OCI-LY7 (cell line): ENCODE data around the gene IL12RB2. TPM values are rescaled to one million over a fixed set of nuclear protein-coding genes. Genes with fewer than 3 reads are reported as not detected.
"Not testable (repeated sequence)": the region's sequence is repeated elsewhere in the genome, so short reads cannot be mapped to it uniquely, and the experiment has no call there.

Source experiments
- BruUV-seq: library from RNA; stranded (reverse); fragments of 400-500 nt; replicated peaks from 2 replicates; lab custom pipeline; 2021; lab: Mats Ljungman, UMichigan
- CTCF ChIA-PET: fragments of 300-600 bp; sonication (Branson Sonifier 250); formaldehyde crosslinking; loops from one replicate; lab custom pipeline; 2022; ENCODE audit warnings: antibody characterized with exemption; ENCODE audit not compliant: unreplicated experiment; lab: Charles Lee
- POLR2A ChIA-PET: fragments of 300-600 bp; sonication (Branson Sonifier 250); formaldehyde crosslinking; loops from one replicate; lab custom pipeline; 2022; ENCODE audit warnings: antibody characterized with exemption; lab: Charles Lee
- DNase-seq: peaks from one replicate; pipeline ENCODE4 v3.0.0-alpha.2; 2015; ENCODE audit warnings: low spot score
- H2AFZ ChIP-seq: fragments of 200-600 bp; sonication (generic), shearing (Covaris generic); 2 replicates; pipeline ENCODE4 v1.6.1; 2014; ENCODE audit warnings: mild to moderate bottlenecking, antibody characterized with exemption, low read length, moderate library complexity
- H3K27ac ChIP-seq: fragments of 200-600 bp; sonication (generic); 2 replicates; pipeline ENCODE4 v1.5.1; 2014; ENCODE audit warnings: mixed run types, low read depth, mild to moderate bottlenecking, moderate library complexity, low read length, inconsistent platforms; ENCODE audit not compliant: poor library complexity, severe bottlenecking
- H3K36me3 ChIP-seq: fragments of 200-600 bp; sonication (generic); 2 replicates; pipeline ENCODE4 v1.6.1; 2014; ENCODE audit warnings: mild to moderate bottlenecking, antibody characterized with exemption, low read length, moderate library complexity, mixed read lengths; ENCODE audit not compliant: insufficient read depth
- H3K4me1 ChIP-seq: fragments of 200-600 bp; sonication (generic); 2 replicates; pipeline ENCODE4 v1.5.1; 2014; ENCODE audit warnings: mild to moderate bottlenecking, low read length; ENCODE audit not compliant: insufficient read depth, poor library complexity, severe bottlenecking
- H3K4me2 ChIP-seq: fragments of 200-600 bp; sonication (generic); 2 replicates; pipeline ENCODE4 v1.6.1; 2014; ENCODE audit warnings: mild to moderate bottlenecking, low read length
- H3K4me3 ChIP-seq: fragments of 200-600 bp; sonication (generic); 2 replicates; pipeline ENCODE4 v1.5.1; 2014; ENCODE audit warnings: mild to moderate bottlenecking, low read depth, low read length; ENCODE audit not compliant: poor library complexity, severe bottlenecking
- H3K79me2 ChIP-seq: fragments of 200-600 bp; sonication (generic); 2 replicates; pipeline ENCODE4 v1.6.1; 2016; ENCODE audit warnings: low read depth, mild to moderate bottlenecking, low read length, moderate library complexity, mixed read lengths; ENCODE audit not compliant: insufficient read depth
- H3K9me2 ChIP-seq: fragments of 200-600 bp; sonication (generic); 2 replicates; pipeline ENCODE4 v1.6.1; 2016; ENCODE audit warnings: mild to moderate bottlenecking, low read length, mixed read lengths; ENCODE audit not compliant: insufficient read depth
- H3K9me3 ChIP-seq: fragments of 200-600 bp; sonication (generic); 2 replicates; pipeline ENCODE4 v1.6.1; 2014; ENCODE audit warnings: mild to moderate bottlenecking, mixed run types, low read length, mixed read lengths
- H4K20me1 ChIP-seq: fragments of 200-600 bp; sonication (generic); 2 replicates; pipeline ENCODE4 v1.6.1; 2014; ENCODE audit warnings: mild to moderate bottlenecking, antibody characterized with exemption, low read length, moderate library complexity, mixed read lengths; ENCODE audit not compliant: insufficient read depth
- EZH2phosphoT487 ChIP-seq: fragments of 200-600 bp; sonication (generic); IDR thresholded peaks from 2 replicates; pipeline ENCODE4 v1.6.1; 2018; ENCODE audit warnings: low read depth, borderline replicate concordance, mild to moderate bottlenecking, mixed run types, antibody characterized with exemption, low read length, moderate library complexity, mixed read lengths
- intact Hi-C: fragments of 100-400 bp; cut with micrococcal nuclease; formaldehyde crosslinking; loops from one replicate; pipeline ENCODE4 v1.10.0; 2022; ENCODE audit not compliant: unreplicated experiment
- total RNA-seq, 2 experiments: library from RNA; depleted of rRNA in 1 of 2; stranded (reverse); fragments of >200 nt in 1 of 2; shearing (Covaris generic) in 1 of 2; gene quantifications; 2 replicates each; pipeline ENCODE4 v1.2.3, GENCODE V29; 2014 to 2022
- TF ChIP-seq, protein P1 (sequence below): fragments of 200-600 bp; sonication (generic); conservative IDR thresholded peaks from 2 replicates; pipeline ENCODE4 v1.5.1; 2014; ENCODE audit warnings: mild to moderate bottlenecking, antibody characterized with exemption, low read length, moderate library complexity, mixed read lengths

Gene IL12RB2
- total RNA-seq, 2 experiments from 2014 or later, result not detected

DNA sequence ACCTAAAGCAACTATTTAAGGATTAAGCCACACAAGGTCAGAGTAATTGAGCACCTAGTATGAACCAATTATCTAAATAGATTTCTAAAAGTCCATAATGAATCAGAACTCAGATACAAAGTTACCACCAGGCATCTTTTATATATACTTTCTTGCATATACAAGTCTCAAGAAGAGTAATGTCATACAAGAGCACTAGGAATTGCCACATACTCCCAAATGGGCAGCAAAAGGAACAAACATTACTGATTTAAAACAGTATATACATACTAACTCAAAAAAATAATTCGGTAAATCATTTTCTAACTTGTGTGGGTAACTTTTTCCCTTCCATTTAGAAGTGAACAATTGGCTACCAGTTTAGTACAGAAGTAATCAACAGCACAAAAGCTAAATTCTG is 100.5 kb downstream of the IL12RB2 start:
- peaks cover 9% of the 10 kb centered on the region; the same call in 1 of the 2 replicates for H4K20me1 ChIP-seq
- CTCF ChIA-PET, result no interaction called here
- no peak overlapping the region for H2AFZ ChIP-seq
- intact Hi-C loops, result no loop called here
- no peak for TF ChIP-seq EZH2phosphoT487
- TF ChIP-seq, protein P1, sequence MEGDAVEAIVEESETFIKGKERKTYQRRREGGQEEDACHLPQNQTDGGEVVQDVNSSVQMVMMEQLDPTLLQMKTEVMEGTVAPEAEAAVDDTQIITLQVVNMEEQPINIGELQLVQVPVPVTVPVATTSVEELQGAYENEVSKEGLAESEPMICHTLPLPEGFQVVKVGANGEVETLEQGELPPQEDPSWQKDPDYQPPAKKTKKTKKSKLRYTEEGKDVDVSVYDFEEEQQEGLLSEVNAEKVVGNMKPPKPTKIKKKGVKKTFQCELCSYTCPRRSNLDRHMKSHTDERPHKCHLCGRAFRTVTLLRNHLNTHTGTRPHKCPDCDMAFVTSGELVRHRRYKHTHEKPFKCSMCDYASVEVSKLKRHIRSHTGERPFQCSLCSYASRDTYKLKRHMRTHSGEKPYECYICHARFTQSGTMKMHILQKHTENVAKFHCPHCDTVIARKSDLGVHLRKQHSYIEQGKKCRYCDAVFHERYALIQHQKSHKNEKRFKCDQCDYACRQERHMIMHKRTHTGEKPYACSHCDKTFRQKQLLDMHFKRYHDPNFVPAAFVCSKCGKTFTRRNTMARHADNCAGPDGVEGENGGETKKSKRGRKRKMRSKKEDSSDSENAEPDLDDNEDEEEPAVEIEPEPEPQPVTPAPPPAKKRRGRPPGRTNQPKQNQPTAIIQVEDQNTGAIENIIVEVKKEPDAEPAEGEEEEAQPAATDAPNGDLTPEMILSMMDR, result no peak
- H3K79me2 ChIP-seq, result peaks cover 22% of the 10 kb centered on the region; the same call in 1 of the 2 replicates
- peaks cover 83% of the 10 kb centered on the region for H3K36me3 ChIP-seq
- H3K4me1 ChIP-seq, result no peaks in the 10 kb centered on the region
- POLR2A ChIA-PET, result interaction anchor here (0.6 to 2.7 kb wide), 7 partner anchors 17 to 1133 kb away, joined by 3 to 20 read pairs (median 4); partner anchors contain the start of gene SERBP1
- no TSS peak for BruUV-seq
- no peaks in the 10 kb centered on the region for H3K9me3 ChIP-seq
- no peak overlapping the region for H3K4me3 ChIP-seq
- no peak overlapping the region for H3K27ac ChIP-seq
- no peaks in the 10 kb centered on the region for H3K9me2 ChIP-seq
- no peak for DNase-seq
- no peak overlapping the region for H3K4me2 ChIP-seq

GRCh38 chr1:67413101-67413500 is 105.4 kb downstream of the IL12RB2 start:
- BruUV-seq, H3K9me3 ChIP-seq, H3K4me1 ChIP-seq, CTCF ChIA-PET, H3K27ac ChIP-seq, H3K4me3 ChIP-seq, H2AFZ ChIP-seq, H3K4me2 ChIP-seq, intact Hi-C loops, H3K9me2 ChIP-seq, DNase-seq: not testable (repeated sequence)
- peaks cover 44% of the 10 kb centered on the region for H4K20me1 ChIP-seq
- peaks cover 97% of the 10 kb centered on the region for H3K36me3 ChIP-seq
- POLR2A ChIA-PET, result interaction anchor here (1.5 to 1.6 kb wide), 2 partner anchors 13 to 19 kb away, joined by 3 read pairs; no protein-coding TSS in a partner anchor
- peaks cover 65% of the 10 kb centered on the region for H3K79me2 ChIP-seq

DNA sequence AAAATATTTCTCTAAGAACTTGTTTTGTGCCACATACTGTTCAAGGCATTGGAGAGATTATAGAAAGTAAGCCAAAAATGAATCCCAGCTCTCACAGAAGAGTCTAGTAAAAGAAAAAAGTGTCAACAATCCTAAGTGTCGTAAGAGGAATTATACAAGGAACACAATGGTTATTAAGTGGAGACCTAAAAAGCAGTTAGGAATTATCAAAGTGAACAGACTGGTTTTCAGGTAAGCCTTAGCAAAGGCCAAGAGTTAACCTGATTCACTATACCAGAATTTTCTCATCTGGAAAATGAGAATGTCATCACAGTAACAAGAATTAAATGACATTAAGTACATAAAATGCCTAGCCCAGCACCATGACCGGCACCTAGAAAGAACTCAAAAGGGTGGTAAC is 106.9 kb downstream of the IL12RB2 start:
- no peaks in the 10 kb centered on the region for H3K4me1 ChIP-seq
- no peaks in the 10 kb centered on the region for H3K9me3 ChIP-seq
- no peak for DNase-seq
- TF ChIP-seq, protein P1, result no peak
- no peak for TF ChIP-seq EZH2phosphoT487
- no peak overlapping the region for H3K4me3 ChIP-seq
- peaks cover 59% of the 10 kb centered on the region for H4K20me1 ChIP-seq
- BruUV-seq, result no TSS peak
- ChIA-PET POLR2A (interaction anchor here (1.1 to 1.2 kb wide), 2 partner anchors 8 to 28 kb away, joined by 3 read pairs; no protein-coding TSS in a partner anchor), CTCF (no interaction called here)
- no peak overlapping the region for H2AFZ ChIP-seq
- H3K9me2 ChIP-seq, result no peaks in the 10 kb centered on the region
- no peak overlapping the region for H3K27ac ChIP-seq
- H3K36me3 ChIP-seq, result peaks cover 97% of the 10 kb centered on the region
- intact Hi-C loops, result no loop called here
- no peak overlapping the region for H3K4me2 ChIP-seq
- peaks cover 78% of the 10 kb centered on the region for H3K79me2 ChIP-seq
